HG03280 (cell line): Measurements from ENCODE around the gene LRRC3C.
A peak's percentile ranks its signal among the peaks of the same experiment; 100 is the strongest.
"Not testable (repeated sequence)": the region's sequence is repeated elsewhere in the genome, so short reads cannot be mapped to it uniquely, and the experiment has no call there.

Source experiments
- ATAC-seq: cut with Tn5 transposase; IDR thresholded peaks from one replicate; pipeline ENCODE4 v1.9.1; 2021; ENCODE audit warnings: mild to moderate bottlenecking, moderate library complexity; ENCODE audit not compliant: unreplicated experiment

LRRC3C gene

GRCh38 chr17:39946551-39947330, 19.2 kb downstream of the LRRC3C start:
- no peak for ATAC-seq

DNA sequence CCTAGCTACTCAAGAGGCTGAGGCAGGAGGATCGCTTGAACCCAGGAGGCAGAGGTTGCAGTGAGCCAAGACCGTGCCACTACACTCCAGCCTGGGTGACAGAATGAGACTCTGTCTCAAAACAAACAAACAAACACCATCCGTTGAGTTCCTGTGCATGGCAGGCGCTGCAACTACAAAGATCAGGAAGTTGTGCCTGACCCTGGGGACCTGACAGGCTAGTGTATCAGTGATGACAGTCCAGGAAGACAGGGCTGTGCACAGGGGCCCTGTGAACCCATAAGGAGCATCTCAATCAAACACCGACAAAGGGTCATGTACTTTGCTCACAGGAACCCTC, 20.9 kb downstream of the LRRC3C start:
- ATAC-seq, result not testable (repeated sequence)

DNA sequence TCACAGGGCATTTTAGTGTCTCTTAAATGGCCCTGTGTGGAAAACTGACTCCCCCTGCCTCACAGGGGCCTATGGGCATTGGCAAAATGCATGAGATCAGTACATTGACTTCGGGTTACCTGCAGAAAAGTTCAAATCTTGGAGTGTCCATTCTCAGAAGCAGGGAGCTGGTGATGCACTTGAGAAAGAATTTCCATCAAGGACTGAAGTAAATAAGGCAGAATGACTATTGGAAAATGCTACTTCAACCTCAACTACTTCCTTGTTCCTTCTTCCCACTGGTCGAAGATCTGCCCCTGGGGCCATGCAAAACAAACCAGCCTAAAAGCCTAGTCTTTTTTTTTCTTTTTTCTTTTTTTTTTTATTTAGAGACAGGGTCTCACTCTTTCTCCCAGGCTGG, 21.5 kb downstream of the LRRC3C start:
- no peak for ATAC-seq

GRCh38 chr17:39950871-39951348, 23.4 kb downstream of the LRRC3C start:
- no peak for ATAC-seq

- no peak for ATAC-seq
These were observed 24.6 kb downstream of the LRRC3C start for GRCh38 chr17:39951924-39952679.

- ATAC-seq, result peak; percentile 69
These were observed 25.3 kb downstream of the LRRC3C start for GRCh38 chr17:39952680-39953470.

DNA sequence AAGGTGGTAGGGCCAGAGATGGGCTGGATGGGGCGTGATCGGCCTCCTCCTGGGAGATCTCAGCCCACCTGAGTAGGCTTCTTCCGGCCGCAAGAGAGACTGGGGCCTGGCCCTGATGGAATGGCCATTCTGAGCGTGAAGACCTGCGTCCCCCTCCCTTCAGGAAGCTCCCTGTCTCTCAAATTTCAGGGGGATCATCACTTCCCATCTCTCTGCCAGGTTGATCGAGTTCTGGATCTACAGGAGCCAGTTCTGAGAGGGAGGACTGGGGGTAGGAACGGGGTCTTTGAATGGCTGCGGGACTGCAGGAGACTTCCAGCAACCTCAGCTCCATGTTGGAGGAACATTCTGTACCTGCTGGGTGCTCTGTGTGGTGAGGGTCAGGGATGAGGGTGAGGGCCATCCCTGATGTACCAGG, 25.9 kb downstream of the LRRC3C start:
- no peak for ATAC-seq

- ATAC-seq, result no peak
These were observed 27.3 kb downstream of the LRRC3C start for GRCh38 chr17:39954876-39955275.

GRCh38 chr17:39955726-39956225, 28.2 kb downstream of the LRRC3C start:
- ATAC-seq, result no peak

- no peak for ATAC-seq
These were observed 33.1 kb downstream of the LRRC3C start for GRCh38 chr17:39960524-39961041.

DNA sequence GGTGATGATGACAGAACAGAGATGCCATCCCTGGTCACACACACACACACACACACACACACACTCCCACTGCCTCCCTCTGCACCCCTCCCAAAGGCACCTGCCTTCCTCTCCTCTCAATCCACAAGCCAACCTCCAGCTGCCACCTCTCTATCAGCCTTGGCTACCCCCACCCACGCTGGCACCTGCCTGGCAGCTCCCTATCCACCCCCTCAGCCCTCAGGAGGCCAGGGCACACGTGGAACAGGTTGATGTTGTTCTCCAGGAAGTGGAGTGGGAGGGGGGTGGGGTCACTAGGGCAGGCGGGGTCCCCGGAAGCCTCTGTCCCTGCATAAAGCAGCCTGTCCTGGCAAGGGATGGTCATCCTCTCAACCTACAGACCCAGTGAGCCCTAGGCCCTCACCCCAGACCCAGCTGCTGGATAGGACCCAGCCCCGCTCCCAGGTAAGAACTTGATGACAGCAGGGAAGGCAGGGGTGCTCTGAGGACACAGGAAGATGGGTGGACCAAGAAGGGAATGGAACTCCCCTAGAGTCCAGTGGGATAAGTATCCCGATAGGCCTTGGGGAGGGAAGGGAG, 35.2 kb downstream of the LRRC3C start, which contains the start of gene GSDMA:
Gene GSDMA (plus strand): TSS at position 363 of the 579 bp plus-strand sequence. CDS start 2,684 bp downstream, outside the sequence.
- ATAC-seq, result no peak

GRCh38 chr17:39963829-39964228, 36.3 kb downstream of the LRRC3C start:
- no peak for ATAC-seq

DNA sequence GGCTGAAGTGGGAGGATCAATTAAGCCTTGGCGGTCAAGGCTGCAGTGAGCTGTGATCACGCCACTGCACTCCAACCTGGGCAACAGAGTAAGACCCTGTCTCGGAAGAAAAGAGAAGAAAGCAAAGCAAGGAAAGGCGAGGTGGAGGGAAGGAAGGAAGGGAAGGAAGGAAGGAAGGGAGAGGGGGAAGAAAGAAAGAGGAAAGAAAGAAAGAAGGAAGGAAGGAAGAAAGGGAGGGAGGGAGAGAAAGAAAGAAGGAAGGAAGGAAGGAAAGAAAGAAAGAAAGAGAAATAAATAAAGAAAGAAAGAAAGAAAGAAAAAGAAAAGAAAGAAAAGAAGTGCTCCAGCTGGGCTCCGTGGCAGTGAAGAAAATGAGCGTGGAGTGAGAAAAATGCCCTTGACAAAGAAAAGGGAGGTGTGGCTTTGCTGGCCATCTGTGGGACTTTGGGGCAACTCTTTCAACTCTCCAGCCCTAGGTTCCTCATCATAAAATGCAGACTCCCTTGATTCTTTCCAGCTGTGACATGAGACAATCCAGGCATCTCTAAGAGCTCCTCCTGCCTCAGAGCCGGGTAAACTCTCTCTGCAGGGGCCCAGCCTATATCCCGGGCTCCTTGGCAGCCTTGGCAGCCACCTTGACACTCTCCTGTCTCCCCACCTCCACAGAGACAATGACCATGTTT, 37.6 kb downstream of the LRRC3C start:
- ATAC-seq, result no peak

DNA sequence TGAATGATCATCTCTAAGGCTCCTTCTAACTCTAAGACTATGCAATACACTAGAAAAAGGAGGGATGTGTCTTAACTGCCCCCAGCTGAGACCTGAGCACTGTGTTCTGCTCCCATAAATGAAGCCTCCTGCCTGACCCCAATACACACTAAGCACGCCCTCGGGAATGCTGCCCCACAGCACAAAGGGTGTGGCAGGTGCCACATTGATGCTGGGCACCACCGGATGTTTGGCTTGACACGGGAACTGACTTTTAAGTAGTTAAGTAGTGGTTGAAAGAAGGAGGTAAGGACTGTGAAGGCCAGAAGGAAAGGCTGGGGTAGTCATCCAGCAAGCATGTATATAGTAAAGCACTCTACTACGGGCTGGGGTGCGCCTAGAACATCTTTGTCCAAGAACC, 39.2 kb downstream of the LRRC3C start:
- ATAC-seq, result no peak

GRCh38 chr17:39968761-39969160, 41.2 kb downstream of the LRRC3C start:
- ATAC-seq, result no peak

DNA sequence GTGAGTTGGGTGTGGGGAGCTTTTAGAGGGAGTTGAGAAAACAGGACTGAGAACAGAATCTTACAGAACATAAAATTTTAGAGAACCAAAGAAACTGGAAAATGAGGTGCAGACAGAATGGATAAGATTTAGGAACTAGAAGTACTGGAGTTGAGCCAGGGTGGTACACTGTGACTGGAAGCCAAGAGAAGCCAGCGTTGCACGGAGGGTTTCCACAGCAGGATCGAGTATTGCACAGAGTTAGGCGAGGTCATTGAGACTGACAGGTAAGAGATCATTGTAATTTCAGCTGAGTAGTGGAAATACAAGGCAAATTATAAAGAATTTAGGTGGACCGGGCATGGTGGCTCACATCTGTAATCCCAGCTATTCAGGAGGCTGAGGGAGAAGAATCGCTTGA, 41.8 kb downstream of the LRRC3C start:
- no peak for ATAC-seq

GRCh38 chr17:39970157-39970692, 42.7 kb downstream of the LRRC3C start:
- ATAC-seq, result no peak

DNA sequence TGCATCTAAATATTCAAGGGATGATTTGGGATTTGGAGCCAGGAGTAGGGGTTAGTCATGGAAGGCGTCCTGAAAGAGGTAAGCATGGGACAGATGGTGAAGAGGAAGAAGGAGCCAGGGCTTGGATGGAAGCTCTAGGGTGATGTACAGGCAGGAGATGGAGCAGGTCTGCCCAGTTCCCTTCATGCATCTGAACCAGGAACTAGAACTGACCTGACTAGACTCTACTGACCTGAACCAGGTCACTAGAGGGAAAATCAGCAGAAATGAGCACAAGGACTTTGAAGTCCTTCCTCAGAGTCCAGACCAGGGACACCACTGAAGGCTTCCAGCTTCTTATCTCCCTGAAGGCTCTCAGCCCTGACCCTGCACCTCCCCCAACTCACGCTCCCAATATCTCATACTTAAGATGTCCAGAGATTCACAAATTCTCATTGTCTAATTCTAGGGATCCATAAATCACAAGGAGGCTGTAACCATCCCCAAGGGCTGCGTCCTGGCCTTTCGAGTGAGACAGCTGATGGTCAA, 43.6 kb downstream of the LRRC3C start:
- ATAC-seq, result no peak

DNA sequence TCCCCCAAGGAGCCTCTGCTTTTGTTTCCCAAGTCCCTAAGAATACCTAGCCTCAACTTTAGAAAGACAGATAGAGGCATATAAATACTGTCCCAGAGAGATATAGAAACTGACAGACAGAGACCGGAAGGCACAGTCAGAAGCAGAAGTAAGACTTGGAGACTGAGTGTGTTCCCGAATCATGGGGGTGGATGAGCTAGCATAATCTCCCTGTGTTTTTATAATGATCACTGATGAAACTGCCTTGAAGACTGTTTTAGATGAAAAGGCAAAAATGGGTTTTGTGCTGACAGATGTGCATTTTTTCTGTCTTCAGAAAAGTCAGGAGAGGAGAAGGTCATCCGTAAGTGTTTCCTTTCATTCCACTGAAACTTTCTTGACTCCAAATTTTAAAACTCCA, 44.7 kb downstream of the LRRC3C start:
- ATAC-seq, result no peak
